ENCODE data around the gene HOPX. TPM values are rescaled to one million over a fixed set of nuclear protein-coding genes. Genes with fewer than 3 reads are reported as not detected.
"Not testable (repeated sequence)": the region's sequence is repeated elsewhere in the genome, so short reads cannot be mapped to it uniquely, and the experiment has no call there.

The HOPX gene, protein sequence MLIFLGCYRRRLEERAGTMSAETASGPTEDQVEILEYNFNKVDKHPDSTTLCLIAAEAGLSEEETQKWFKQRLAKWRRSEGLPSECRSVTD
- not detected in 2 replicates for total RNA-seq (2014; rRNA removed; shearing (Covaris generic))

- DNase-seq (ENCODE audit: low spot score): no peak
These were observed at the start of gene HOPX for GRCh38 chr4:56681158-56681852. Gene HOPX (minus strand): TSS chr4:56681296. CDS start chr4:56657816, 23,480 bp downstream.

DNA sequence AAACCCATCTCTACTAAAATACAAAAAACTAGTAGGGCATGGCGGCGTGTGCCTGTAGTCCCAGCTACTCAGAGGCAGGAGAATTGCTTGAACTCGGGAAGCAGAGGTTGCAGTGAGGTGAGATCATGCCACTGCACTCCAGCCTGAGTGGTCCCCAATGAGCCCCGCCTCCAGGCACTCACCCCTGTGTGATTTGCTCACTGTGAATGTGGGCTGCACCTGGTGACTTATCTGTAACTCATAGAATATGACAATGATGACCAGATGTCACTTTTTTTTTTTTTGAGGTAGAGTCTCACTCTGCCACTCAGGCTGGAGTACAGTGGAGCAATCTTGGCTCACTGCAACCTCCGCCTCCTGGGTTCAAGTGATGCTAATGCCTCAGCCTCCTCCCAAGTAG, 49.0 kb upstream of the HOPX start:
- DNase-seq (ENCODE audit: low spot score): no peak

DNA sequence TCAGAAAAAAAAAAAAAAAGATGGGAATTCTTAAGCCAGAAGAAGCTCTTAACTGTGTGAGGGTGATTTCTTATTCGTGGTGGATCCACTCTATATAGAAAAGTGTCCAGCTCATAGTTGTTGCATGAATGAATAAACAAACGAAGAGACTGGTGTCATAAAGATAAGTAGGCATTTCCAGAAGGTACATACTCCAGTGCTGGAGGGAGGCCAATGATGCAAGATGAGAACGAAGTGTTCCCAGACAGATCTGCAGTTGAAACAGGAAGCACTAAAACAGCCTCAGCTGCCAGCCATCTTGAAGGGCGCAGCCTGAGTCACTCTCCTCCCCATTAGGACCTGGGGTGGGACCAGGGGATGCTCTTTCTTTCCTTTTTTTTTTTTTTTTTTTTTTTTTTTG, 47.4 kb upstream of the HOPX start:
- DNase-seq (ENCODE audit: low spot score): peak; percentile 89

DNA sequence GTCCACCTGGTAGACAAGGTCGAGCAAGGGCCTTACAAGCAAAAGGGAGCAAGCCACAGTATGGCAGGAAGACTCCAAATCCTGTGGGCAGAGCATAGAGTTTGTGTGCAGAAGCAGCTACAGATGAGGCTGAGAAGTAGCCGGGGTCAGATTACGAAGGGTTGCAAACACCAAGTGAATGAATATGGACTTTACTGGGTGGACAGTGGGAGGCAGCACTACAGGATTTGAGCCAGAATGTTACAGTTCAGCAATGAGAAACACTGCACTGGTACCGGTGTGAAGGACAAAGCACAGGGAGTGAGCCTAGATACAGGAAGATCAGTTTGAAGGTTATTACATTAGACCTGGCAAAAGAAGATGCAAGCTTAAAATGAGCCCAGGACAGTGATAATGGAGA, 46.1 kb upstream of the HOPX start:
- DNase-seq (ENCODE audit: low spot score): peak; percentile 14

DNA sequence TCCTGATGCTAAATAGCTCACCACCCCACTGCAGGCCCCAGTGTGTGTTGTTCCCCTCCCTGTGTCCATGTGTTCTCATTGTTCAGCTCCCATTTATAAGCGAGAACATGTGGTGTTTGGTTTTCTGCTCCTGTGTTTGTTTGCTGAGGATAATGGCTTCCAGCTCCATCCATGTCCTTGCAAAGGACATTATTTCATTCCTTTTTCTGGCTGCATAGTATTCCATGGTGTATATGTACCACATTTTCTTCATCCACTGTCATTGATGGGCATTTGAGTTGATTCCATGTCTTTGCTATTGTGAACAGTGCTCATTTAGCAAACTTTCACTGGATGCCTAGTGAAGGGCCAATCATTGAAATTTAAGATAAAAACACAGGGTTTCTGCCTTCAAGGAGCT, 45.5 kb upstream of the HOPX start:
- not testable (repeated sequence) for DNase-seq (ENCODE audit: low spot score)

DNA sequence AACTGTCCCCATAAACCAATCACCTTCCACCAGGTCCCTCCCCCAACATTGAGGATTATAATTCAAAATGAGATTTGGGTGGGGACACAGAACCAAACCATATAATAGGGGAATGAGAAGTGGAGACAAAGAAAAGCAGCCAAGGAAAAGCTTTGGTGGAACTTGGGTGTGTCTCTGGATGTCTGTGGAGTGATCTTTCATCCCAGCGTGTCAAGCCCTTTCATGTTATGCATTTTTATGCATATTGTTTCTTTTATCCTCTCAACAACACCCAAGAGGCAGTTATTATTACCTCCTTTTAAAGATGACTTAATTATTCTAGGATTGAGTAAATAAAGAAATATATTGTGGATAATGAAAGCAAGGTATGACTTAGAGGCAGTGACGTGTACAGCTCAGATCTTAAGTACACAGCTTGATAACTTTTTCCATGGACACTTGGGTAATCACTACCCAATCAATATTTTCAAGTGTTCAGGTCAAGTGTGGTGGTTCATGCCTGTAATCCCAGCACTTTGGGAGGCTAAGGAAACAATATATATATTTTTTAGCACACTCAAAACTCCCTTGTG, 42.6 kb upstream of the HOPX start:
- no peak for DNase-seq (ENCODE audit: low spot score)

DNA sequence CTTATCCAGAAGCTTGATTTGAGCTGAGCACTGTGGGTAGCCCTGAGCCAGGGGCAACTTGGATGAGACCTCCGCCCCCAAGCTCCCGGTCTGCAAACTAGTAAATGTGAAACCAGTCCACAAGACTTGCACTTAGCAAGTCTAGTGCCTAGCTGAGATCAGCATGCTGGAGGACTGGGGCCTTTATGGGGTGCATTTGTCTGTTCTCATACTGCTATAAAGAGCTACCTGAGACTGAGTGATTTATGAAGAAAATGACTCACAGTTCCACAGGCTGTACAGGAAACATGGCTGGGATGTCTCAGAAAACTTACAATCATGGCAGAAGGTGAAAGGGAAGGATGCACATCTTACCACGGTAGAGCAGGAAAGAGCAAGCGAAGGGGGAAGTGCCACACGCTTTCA, 42.1 kb upstream of the HOPX start:
- DNase-seq (ENCODE audit: low spot score): no peak

GRCh38 chr4:56708146-56708545, 27.1 kb upstream of the HOPX start:
- no peak for DNase-seq (ENCODE audit: low spot score)

DNA sequence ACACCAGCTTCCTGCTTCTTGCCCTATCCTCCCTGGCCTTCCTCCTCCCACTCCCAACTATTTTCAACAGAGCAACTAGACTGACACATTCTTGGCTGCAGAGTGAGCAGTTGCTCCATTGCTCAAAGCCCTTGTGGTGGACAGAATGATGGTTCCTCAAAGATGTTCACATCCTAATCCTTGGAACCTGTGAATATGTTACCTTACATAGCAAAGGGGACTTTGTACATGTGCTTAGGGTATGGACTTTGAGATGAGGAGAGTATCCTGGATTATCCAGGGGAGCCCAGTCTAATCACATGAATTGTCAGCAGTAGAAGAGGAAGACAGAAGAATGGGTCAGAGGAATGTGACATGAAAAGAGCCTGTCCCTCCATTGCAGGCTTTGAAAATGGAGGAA, 24.9 kb upstream of the HOPX start:
- DNase-seq (ENCODE audit: low spot score): no peak

GRCh38 chr4:56705334-56705733, 24.2 kb upstream of the HOPX start:
- DNase-seq (ENCODE audit: low spot score): no peak

DNA sequence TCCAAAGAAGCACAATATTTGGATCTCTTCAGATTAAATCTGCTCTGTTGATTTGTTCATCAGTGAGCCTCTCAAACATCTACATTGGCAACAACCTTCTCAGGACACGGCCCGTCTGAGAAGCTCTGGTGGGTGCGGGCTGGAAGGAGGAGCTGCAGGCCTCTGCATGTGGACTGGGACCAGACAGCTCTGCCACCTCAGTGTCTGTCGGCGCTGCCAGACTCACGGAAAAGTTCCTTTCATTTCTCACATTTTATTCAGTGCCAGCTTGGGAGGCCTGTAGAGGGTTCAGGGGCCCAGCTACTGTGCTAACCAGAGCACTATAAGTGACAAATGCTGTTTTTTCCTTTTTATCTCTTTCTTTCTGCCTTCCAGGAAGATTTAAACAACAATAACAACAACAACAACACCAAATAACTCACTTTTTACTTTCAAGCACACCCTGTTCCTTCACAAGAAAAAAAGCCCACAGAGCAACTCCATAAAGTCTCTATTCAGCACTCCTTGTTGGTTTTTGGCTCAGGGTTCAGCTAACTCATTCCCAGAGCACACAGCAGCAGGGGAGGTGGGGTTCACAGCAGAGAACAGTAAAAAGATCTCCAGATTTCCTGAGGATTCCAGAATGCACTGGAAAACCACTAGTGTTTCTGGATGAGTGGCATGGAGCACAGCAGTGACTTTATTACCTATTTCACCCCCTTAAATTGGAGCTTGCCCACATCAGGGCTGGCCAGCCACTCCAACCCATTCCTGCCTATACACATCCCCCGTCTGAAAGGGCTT, 23.2 kb upstream of the HOPX start:
- no peak for DNase-seq (ENCODE audit: low spot score)

DNA sequence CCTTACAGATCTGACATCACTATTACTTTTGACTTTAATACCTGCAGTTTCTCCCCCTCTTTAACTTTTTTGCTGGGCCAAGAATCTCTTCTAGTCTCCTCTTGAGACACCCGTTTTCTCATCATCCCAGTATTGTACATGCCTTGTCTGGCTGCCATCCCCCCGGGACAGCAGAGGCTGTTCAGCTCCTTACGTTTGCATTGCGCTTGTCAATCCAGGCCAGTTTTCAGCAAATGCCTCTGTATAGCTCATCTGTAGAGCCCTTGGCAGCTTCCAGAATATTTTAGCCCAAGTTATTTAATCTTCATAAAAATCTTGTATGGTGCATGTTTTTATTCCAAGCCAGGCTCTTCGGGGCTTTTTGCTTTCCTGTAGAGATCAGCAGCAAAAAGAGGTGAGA, 22.3 kb upstream of the HOPX start:
- no peak for DNase-seq (ENCODE audit: low spot score)

DNA sequence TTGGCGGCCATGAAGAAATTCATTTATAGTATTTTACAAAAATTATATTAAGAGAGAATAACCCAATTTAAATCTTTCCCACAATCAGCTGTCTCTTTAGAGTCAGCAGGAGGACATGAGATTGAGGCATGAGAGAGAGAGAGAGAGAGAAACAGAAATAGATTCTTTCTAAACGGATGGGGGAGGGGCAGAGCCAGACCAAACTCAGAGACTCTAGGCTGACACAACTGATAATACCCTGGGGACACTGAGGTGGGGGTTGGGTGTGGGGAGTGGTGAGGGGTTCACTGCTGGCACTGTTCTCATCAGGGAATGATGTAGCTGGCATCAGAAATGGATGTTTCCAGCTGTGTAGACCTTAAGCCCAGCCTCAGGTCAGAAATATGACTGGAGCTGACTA, 20.5 kb upstream of the HOPX start:
- no peak for DNase-seq (ENCODE audit: low spot score)

- DNase-seq (ENCODE audit: low spot score): no peak
These were observed 20.0 kb upstream of the HOPX start for GRCh38 chr4:56701161-56701480.

- no peak for DNase-seq (ENCODE audit: low spot score)
These were observed 18.5 kb upstream of the HOPX start for GRCh38 chr4:56699537-56700105.

DNA sequence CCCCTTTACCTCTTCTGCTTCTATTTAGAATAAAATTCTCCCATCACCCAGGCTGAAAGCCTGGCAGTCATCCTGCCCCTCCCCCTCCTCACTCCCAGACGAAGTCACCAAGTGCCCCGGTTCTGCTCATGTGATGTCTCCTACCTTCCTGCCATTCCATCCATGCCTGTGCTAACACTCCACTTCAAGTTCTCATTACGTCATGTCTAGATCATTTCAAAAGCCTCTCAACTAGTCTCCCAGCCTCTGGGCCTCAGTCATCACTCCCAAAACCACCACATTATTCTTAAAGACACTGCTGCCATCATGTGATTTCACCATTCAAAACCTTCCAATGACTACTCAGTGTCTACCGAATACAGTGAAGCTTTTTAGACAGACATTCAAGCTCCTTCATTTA, 17.2 kb upstream of the HOPX start:
- DNase-seq (ENCODE audit: low spot score): peak; percentile 23

- no peak for DNase-seq (ENCODE audit: low spot score)
These were observed 15.0 kb upstream of the HOPX start for GRCh38 chr4:56696056-56696455.

GRCh38 chr4:56693476-56693875, 12.4 kb upstream of the HOPX start:
- not testable (repeated sequence) for DNase-seq (ENCODE audit: low spot score)

- no peak for DNase-seq (ENCODE audit: low spot score)
These were observed 11.5 kb upstream of the HOPX start for GRCh38 chr4:56692576-56692975.

GRCh38 chr4:56691425-56691824, 10.3 kb upstream of the HOPX start:
- DNase-seq (ENCODE audit: low spot score): no peak

DNA sequence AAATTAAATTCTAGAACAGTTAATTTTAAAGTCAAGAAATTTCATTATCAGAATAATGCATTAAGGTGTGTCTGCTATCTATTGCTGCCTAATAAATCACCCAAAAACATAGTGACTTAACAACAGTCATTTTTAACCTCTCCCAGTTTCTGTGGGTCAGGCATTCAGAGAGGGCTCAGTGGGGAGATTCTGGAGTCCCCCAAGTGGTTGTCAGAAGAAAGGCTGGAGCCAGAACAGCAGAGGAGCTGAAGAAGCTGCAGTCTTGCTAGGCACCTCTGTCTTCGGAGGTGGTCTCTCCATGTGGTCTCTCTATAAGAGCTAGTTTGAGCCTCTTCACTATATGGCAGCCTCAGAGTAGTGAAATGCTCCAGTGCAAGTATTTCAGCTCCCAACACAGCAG, 9.3 kb upstream of the HOPX start:
- DNase-seq (ENCODE audit: low spot score): no peak

- no peak for DNase-seq (ENCODE audit: low spot score)
These were observed 8.3 kb upstream of the HOPX start for GRCh38 chr4:56689201-56689969.
